OCI-LY7 (cell line): Measurements from ENCODE around the gene SLC35A3. TPM values are rescaled to one million over a fixed set of nuclear protein-coding genes. Genes with fewer than 3 reads are reported as not detected.

ENCODE experiments used
- BruUV-seq: library from RNA; stranded (reverse); fragments of 400-500 nt; replicated peaks from 2 replicates; lab custom pipeline; 2021; lab: Mats Ljungman, UMichigan
- CTCF ChIA-PET: fragments of 300-600 bp; sonication (Branson Sonifier 250); formaldehyde crosslinking; loops from one replicate; lab custom pipeline; 2022; ENCODE audit warnings: antibody characterized with exemption; ENCODE audit not compliant: unreplicated experiment; lab: Charles Lee
- POLR2A ChIA-PET: fragments of 300-600 bp; sonication (Branson Sonifier 250); formaldehyde crosslinking; loops from one replicate; lab custom pipeline; 2022; ENCODE audit warnings: antibody characterized with exemption; lab: Charles Lee
- DNase-seq: peaks from one replicate; pipeline ENCODE4 v3.0.0-alpha.2; 2015; ENCODE audit warnings: low spot score
- H2AFZ ChIP-seq: fragments of 200-600 bp; sonication (generic), shearing (Covaris generic); 2 replicates; pipeline ENCODE4 v1.6.1; 2014; ENCODE audit warnings: mild to moderate bottlenecking, antibody characterized with exemption, low read length, moderate library complexity
- H3K27ac ChIP-seq: fragments of 200-600 bp; sonication (generic); 2 replicates; pipeline ENCODE4 v1.5.1; 2014; ENCODE audit warnings: mixed run types, low read depth, mild to moderate bottlenecking, moderate library complexity, low read length, inconsistent platforms; ENCODE audit not compliant: poor library complexity, severe bottlenecking
- H3K36me3 ChIP-seq: fragments of 200-600 bp; sonication (generic); 2 replicates; pipeline ENCODE4 v1.6.1; 2014; ENCODE audit warnings: mild to moderate bottlenecking, antibody characterized with exemption, low read length, moderate library complexity, mixed read lengths; ENCODE audit not compliant: insufficient read depth
- H3K4me1 ChIP-seq: fragments of 200-600 bp; sonication (generic); 2 replicates; pipeline ENCODE4 v1.5.1; 2014; ENCODE audit warnings: mild to moderate bottlenecking, low read length; ENCODE audit not compliant: insufficient read depth, poor library complexity, severe bottlenecking
- H3K4me2 ChIP-seq: fragments of 200-600 bp; sonication (generic); 2 replicates; pipeline ENCODE4 v1.6.1; 2014; ENCODE audit warnings: mild to moderate bottlenecking, low read length
- H3K4me3 ChIP-seq: fragments of 200-600 bp; sonication (generic); 2 replicates; pipeline ENCODE4 v1.5.1; 2014; ENCODE audit warnings: mild to moderate bottlenecking, low read depth, low read length; ENCODE audit not compliant: poor library complexity, severe bottlenecking
- H3K79me2 ChIP-seq: fragments of 200-600 bp; sonication (generic); 2 replicates; pipeline ENCODE4 v1.6.1; 2016; ENCODE audit warnings: low read depth, mild to moderate bottlenecking, low read length, moderate library complexity, mixed read lengths; ENCODE audit not compliant: insufficient read depth
- H3K9me2 ChIP-seq: fragments of 200-600 bp; sonication (generic); 2 replicates; pipeline ENCODE4 v1.6.1; 2016; ENCODE audit warnings: mild to moderate bottlenecking, low read length, mixed read lengths; ENCODE audit not compliant: insufficient read depth
- H3K9me3 ChIP-seq: fragments of 200-600 bp; sonication (generic); 2 replicates; pipeline ENCODE4 v1.6.1; 2014; ENCODE audit warnings: mild to moderate bottlenecking, mixed run types, low read length, mixed read lengths
- H4K20me1 ChIP-seq: fragments of 200-600 bp; sonication (generic); 2 replicates; pipeline ENCODE4 v1.6.1; 2014; ENCODE audit warnings: mild to moderate bottlenecking, antibody characterized with exemption, low read length, moderate library complexity, mixed read lengths; ENCODE audit not compliant: insufficient read depth
- CTCF ChIP-seq: fragments of 200-600 bp; sonication (generic); conservative IDR thresholded peaks from 2 replicates; pipeline ENCODE4 v1.5.1; 2014; ENCODE audit warnings: mild to moderate bottlenecking, antibody characterized with exemption, low read length, moderate library complexity, mixed read lengths
- EZH2phosphoT487 ChIP-seq: fragments of 200-600 bp; sonication (generic); IDR thresholded peaks from 2 replicates; pipeline ENCODE4 v1.6.1; 2018; ENCODE audit warnings: low read depth, borderline replicate concordance, mild to moderate bottlenecking, mixed run types, antibody characterized with exemption, low read length, moderate library complexity, mixed read lengths
- intact Hi-C: fragments of 100-400 bp; cut with micrococcal nuclease; formaldehyde crosslinking; loops from one replicate; pipeline ENCODE4 v1.10.0; 2022; ENCODE audit not compliant: unreplicated experiment
- total RNA-seq, 2 experiments: library from RNA; depleted of rRNA in 1 of 2; stranded (reverse); fragments of >200 nt in 1 of 2; shearing (Covaris generic) in 1 of 2; gene quantifications; 2 replicates each; pipeline ENCODE4 v1.2.3, GENCODE V29; 2014 to 2022

The SLC35A3 gene
- total RNA-seq, 2 experiments from 2014 or later: 24.8 to 26.8 TPM

GRCh38 chr1:100034470-100034869 lies 64.7 kb downstream of the SLC35A3 start:
- no TSS peak for BruUV-seq
- H4K20me1 ChIP-seq: peaks cover 6% of the 10 kb centered on the region
- CTCF ChIA-PET: no interaction called here
- peaks cover 20% of the 10 kb centered on the region for H3K4me1 ChIP-seq
- intact Hi-C loops: loop anchor here (1.0 to 10.0 kb wide), 2 partner anchors 226 to 860 kb away; partner anchors contain the start of genes EXTL2 and SLC30A7
- H3K9me2 ChIP-seq: no peaks in the 10 kb centered on the region
- peaks cover 4% of the 10 kb centered on the region; the same call in 1 of the 2 replicates for H3K36me3 ChIP-seq
- no peak overlapping the region for H3K27ac ChIP-seq
- no peak for TF ChIP-seq EZH2phosphoT487
- TF ChIP-seq CTCF: peak; percentile 79
- H3K9me3 ChIP-seq: no peaks in the 10 kb centered on the region
- no peak overlapping the region for H2AFZ ChIP-seq
- DNase-seq: peak; percentile 55
- POLR2A ChIA-PET: interaction anchor here (1.2 kb wide), 1 partner anchor 9 kb away, joined by 6 read pairs; no protein-coding TSS in a partner anchor
- H3K4me3 ChIP-seq: no peak overlapping the region
- H3K4me2 ChIP-seq: no peak overlapping the region
- H3K79me2 ChIP-seq: peaks cover 25% of the 10 kb centered on the region

GRCh38 chr1:100035214-100035613 lies 65.4 kb downstream of the SLC35A3 start:
- no peak for DNase-seq
- H2AFZ ChIP-seq: no peak overlapping the region
- peaks cover 33% of the 10 kb centered on the region for H3K79me2 ChIP-seq
- ChIA-PET CTCF (no interaction called here), POLR2A (interaction anchor here (0.7 to 1.2 kb wide), 2 partner anchors 10 to 165 kb away, joined by 3 to 6 read pairs; no protein-coding TSS in a partner anchor)
- no peak overlapping the region for H3K27ac ChIP-seq
- H3K36me3 ChIP-seq: peaks cover 9% of the 10 kb centered on the region; the same call in 1 of the 2 replicates
- no peak for TF ChIP-seq CTCF
- no peak for TF ChIP-seq EZH2phosphoT487
- intact Hi-C loops: loop anchor here (5.0 to 10.0 kb wide), 2 partner anchors 422 to 860 kb away; partner anchors contain the start of genes EXTL2 and SLC30A7
- H3K4me2 ChIP-seq: peak overlapping the region; percentile 34; the same call in 1 of the 2 replicates
- no peaks in the 10 kb centered on the region for H3K9me2 ChIP-seq
- H3K4me3 ChIP-seq: no peak overlapping the region
- peaks cover 27% of the 10 kb centered on the region for H3K4me1 ChIP-seq
- no peaks in the 10 kb centered on the region for H3K9me3 ChIP-seq
- peaks cover 12% of the 10 kb centered on the region for H4K20me1 ChIP-seq
- BruUV-seq: no TSS peak
